Renal pelvis (tissue), 4 donors: ENCODE measurements around the gene AUTS2. TPM values are rescaled to one million over a fixed set of nuclear protein-coding genes. Genes with fewer than 3 reads are reported as not detected.

Experiments used
- DNase-seq: peaks from one replicate; pipeline ENCODE4 v3.0.0-alpha.2; 2013
- polyA plus RNA-seq, 3 donors: library from polyadenylated mRNA; unstranded; fragments of 120-200 nt; gene quantifications; one replicate each; pipeline ENCODE4 v1.2.1, GENCODE V29; 2013; ENCODE audit not compliant: insufficient read length in 3 of 3

Gene AUTS2
- polyA plus RNA-seq, 3 donors, result 85.8 to 114 (median 86.6) TPM

- no peak for DNase-seq
Observed at GRCh38 chr7:70772891-70773290, 1174.6 kb downstream of the AUTS2 start.

GRCh38 chr7:70773406-70773805 is 1175.1 kb downstream of the AUTS2 start:
- no peak for DNase-seq

- DNase-seq, result no peak
Observed at GRCh38 chr7:70774950-70775527, 1176.8 kb downstream of the AUTS2 start.

GRCh38 chr7:70775570-70776156 is 1177.4 kb downstream of the AUTS2 start:
- DNase-seq, result no peak

GRCh38 chr7:70776627-70777101 is 1178.4 kb downstream of the AUTS2 start:
- no peak for DNase-seq

GRCh38 chr7:70777251-70777650 is 1179.0 kb downstream of the AUTS2 start:
- no peak for DNase-seq

GRCh38 chr7:70778585-70778984 is 1180.3 kb downstream of the AUTS2 start:
- DNase-seq, result no peak

- DNase-seq, result no peak
Observed at GRCh38 chr7:70779321-70779720, 1181.0 kb downstream of the AUTS2 start.

- no peak for DNase-seq
Observed at GRCh38 chr7:70781922-70782311, 1183.6 kb downstream of the AUTS2 start.

- no peak for DNase-seq
Observed at GRCh38 chr7:70782796-70783195, 1184.5 kb downstream of the AUTS2 start.

GRCh38 chr7:70785427-70785826 is 1187.2 kb downstream of the AUTS2 start:
- DNase-seq, result no peak

GRCh38 chr7:70786076-70786475 is 1187.8 kb downstream of the AUTS2 start:
- DNase-seq, result no peak

GRCh38 chr7:70787286-70787685 is 1189.0 kb downstream of the AUTS2 start:
- no peak for DNase-seq

- DNase-seq, result no peak
Observed at GRCh38 chr7:70787771-70788170, 1189.5 kb downstream of the AUTS2 start.

GRCh38 chr7:70788276-70788675 is 1190.0 kb downstream of the AUTS2 start:
- no peak for DNase-seq

GRCh38 chr7:70789481-70790214 is 1191.4 kb downstream of the AUTS2 start:
- DNase-seq, result no peak

GRCh38 chr7:70790215-70791073 is 1192.2 kb downstream of the AUTS2 start:
- no peak for DNase-seq

- DNase-seq, result no peak
Observed at GRCh38 chr7:70791341-70791740, 1193.1 kb downstream of the AUTS2 start.

GRCh38 chr7:70793060-70793459 is 1194.8 kb downstream of the AUTS2 start:
- DNase-seq, result no peak

GRCh38 chr7:70793821-70794220 is 1195.5 kb downstream of the AUTS2 start:
- no peak for DNase-seq

GRCh38 chr7:70794962-70795361 is 1196.7 kb downstream of the AUTS2 start:
- DNase-seq, result no peak

GRCh38 chr7:70795948-70796347 is 1197.7 kb downstream of the AUTS2 start:
- no peak for DNase-seq
